ENCODE results near the gene RNF208. TPM values are rescaled to one million over a fixed set of nuclear protein-coding genes. Genes with fewer than 3 reads are reported as not detected.
A peak's percentile ranks its signal among the peaks of the same experiment; 100 is the strongest.

RNF208 gene
- total and polyA plus RNA-seq, 2 of the 4 experiments (the other 2 are of a cell fraction) = 1.2 TPM; not detected in 1

- TF ChIP-seq, protein P1, sequence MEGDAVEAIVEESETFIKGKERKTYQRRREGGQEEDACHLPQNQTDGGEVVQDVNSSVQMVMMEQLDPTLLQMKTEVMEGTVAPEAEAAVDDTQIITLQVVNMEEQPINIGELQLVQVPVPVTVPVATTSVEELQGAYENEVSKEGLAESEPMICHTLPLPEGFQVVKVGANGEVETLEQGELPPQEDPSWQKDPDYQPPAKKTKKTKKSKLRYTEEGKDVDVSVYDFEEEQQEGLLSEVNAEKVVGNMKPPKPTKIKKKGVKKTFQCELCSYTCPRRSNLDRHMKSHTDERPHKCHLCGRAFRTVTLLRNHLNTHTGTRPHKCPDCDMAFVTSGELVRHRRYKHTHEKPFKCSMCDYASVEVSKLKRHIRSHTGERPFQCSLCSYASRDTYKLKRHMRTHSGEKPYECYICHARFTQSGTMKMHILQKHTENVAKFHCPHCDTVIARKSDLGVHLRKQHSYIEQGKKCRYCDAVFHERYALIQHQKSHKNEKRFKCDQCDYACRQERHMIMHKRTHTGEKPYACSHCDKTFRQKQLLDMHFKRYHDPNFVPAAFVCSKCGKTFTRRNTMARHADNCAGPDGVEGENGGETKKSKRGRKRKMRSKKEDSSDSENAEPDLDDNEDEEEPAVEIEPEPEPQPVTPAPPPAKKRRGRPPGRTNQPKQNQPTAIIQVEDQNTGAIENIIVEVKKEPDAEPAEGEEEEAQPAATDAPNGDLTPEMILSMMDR (conservative IDR thresholded peaks at IDR 0.05; ENCODE audit: low read depth, low read length) = peak; percentile 17; the same call in 1 of the 2 replicates
- no peak for TF ChIP-seq RFX5 (IDR thresholded peaks at IDR 0.05; ENCODE audit: low read depth, low read length)
Measured at GRCh38 chr9:137254624-137255447, 32.8 kb upstream of the RNF208 start, which contains the start of gene NELFB (continued).
